Bronchial epithelial cell (primary cell): ENCODE data around the gene PTGS2. TPM values are rescaled to one million over a fixed set of nuclear protein-coding genes. Genes with fewer than 3 reads are reported as not detected.

Experiments
- DNase-seq: peaks from one replicate; pipeline ENCODE4 v3.0.0-alpha.2; 2010; ENCODE audit warnings: low read depth
- FAIRE-seq: peaks from 2 replicates; lab custom pipeline; 2011; peaks lifted over from hg19 to GRCh38; lab: Jason Lieb, UNC
- H3K27me3 ChIP-seq: 2 replicates; pipeline ENCODE4 v1.5.1; 2011; ENCODE audit warnings: low read length; ENCODE audit not compliant: control insufficient read depth, insufficient read depth
- H3K36me3 ChIP-seq: 2 replicates; pipeline ENCODE4 v1.5.1; 2011; ENCODE audit warnings: low read length; ENCODE audit not compliant: control insufficient read depth, insufficient read depth
- H3K4me3 ChIP-seq: 2 replicates; pipeline ENCODE4 v1.5.1; 2011; ENCODE audit warnings: mild to moderate bottlenecking, low read depth, low read length, control low read depth
- CTCF ChIP-seq: IDR thresholded peaks from 2 replicates; pipeline ENCODE4 v1.5.1; 2011; ENCODE audit warnings: mild to moderate bottlenecking, moderate library complexity, low read length, control low read depth, inconsistent platforms; ENCODE audit not compliant: insufficient read depth, severe bottlenecking
- total RNA-seq: library from RNA; depleted of rRNA; stranded (reverse); fragments of >200 nt; gene quantifications from 2 replicates; pipeline ENCODE4 v1.2.1, GENCODE V29; 2014

The PTGS2 gene
- total RNA-seq, 1 donor from 2014 or later, result 22.1 TPM

- Histone ChIP-seq H3K27me3 (no peaks in the 10 kb centered on the region), H3K4me3 (no peak overlapping the region), H3K36me3 (no peaks in the 10 kb centered on the region)
- DNase-seq (peak; percentile 64), FAIRE-seq (no peak)
- no peak for TF ChIP-seq CTCF
Measured at GRCh38 chr1:186708694-186709097, 28.5 kb upstream of the PTGS2 start.

- no peak for TF ChIP-seq CTCF
- H3K27me3 ChIP-seq, result no peaks in the 10 kb centered on the region
- no peak overlapping the region for H3K4me3 ChIP-seq
- no peaks in the 10 kb centered on the region for H3K36me3 ChIP-seq
- no peak for DNase-seq
- no peak for FAIRE-seq
Measured at GRCh38 chr1:186703209-186703766, 23.1 kb upstream of the PTGS2 start.

DNA sequence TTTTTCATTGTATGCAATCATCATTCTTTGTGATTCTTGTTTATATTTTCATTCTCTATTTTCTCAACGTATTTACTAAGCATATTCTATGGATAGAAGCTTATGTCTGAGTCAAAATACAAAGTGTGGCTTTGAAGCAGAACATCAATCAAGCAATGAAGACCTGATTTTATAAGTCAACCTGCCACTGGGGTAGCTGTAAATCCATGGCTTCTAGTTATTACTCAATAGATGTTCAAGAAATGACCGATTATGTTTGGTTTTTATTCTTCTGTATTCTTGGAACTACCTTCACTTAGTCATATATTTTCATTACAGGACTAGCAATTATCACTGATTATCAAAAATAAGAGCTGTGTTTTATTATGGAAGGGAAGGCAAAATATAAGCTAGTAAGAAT is 20.5 kb upstream of the PTGS2 start:
- no peak overlapping the region for H3K4me3 ChIP-seq
- no peak for FAIRE-seq
- H3K36me3 ChIP-seq, result no peaks in the 10 kb centered on the region
- TF ChIP-seq CTCF, result no peak
- no peaks in the 10 kb centered on the region for H3K27me3 ChIP-seq
- DNase-seq, result no peak

DNA sequence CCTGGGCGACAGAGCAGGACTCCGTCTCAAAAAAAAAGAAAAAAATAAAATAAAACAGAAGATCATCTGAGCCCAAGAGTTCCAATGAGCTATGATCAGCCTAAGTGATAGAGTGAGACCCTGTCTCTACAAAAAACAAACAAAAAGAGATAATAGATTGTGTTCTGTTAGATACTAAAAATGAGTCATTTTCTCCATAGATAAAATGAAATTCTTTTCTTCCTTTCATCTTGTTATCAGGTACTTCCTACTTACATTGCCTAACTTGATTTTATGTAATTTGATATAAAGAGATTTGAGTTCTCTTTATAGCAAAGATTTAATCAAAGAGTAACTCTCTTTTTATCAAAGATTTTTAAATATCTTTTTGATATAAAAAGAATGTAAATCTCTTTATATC is 19.3 kb upstream of the PTGS2 start:
- no peak for DNase-seq
- FAIRE-seq, result no peak
- TF ChIP-seq CTCF, result no peak
- Histone ChIP-seq H3K36me3 (no peaks in the 10 kb centered on the region), H3K4me3 (no peak overlapping the region), H3K27me3 (no peaks in the 10 kb centered on the region)

DNA sequence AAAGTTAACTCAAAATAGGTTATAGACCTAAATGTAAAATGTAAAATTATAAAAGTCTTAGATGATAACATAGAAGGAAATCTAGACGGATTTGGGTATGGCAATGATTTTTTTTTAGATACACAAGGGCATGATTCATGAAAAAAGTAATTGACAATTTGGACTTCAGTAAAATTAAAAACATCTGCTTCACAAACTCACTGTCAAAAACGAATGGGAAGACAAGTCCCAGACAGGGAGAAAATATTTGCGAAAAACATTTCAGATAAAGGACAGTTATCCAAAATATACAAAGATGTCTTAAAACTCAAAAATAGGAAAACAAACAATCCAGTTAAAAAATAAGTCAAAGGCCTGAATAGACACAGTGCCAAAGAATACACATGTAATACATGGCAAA is 9.7 kb upstream of the PTGS2 start:
- DNase-seq (no peak), FAIRE-seq (no peak)
- H3K4me3 ChIP-seq, result no peak overlapping the region
- no peak for TF ChIP-seq CTCF
- H3K36me3 ChIP-seq, result no peaks in the 10 kb centered on the region
- H3K27me3 ChIP-seq, result no peaks in the 10 kb centered on the region

DNA sequence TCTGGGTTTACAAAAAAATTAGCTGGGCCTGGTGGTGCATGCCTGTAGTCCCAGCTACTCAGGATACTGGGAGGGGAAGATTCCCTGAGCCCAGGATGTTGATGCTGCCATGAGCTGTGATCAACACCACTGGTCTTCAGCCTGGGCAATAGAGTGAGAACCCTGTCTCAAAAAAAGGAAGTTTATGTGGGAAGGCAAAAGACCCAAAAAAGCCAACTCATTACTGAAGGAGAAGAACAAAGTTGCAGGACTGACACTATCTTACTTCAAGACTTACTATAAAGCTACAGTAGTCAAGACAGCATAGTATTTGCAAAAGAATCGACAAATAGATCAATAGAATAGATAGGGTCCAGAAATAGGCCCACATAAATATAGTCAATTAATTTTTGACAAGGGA is 9.2 kb upstream of the PTGS2 start:
- Histone ChIP-seq H3K36me3 (no peaks in the 10 kb centered on the region), H3K4me3 (no peak overlapping the region), H3K27me3 (no peaks in the 10 kb centered on the region)
- no peak for TF ChIP-seq CTCF
- FAIRE-seq (no peak), DNase-seq (no peak)
